Stimulated activated CD4-positive, alpha-beta T cell treated with anti-CD3 and anti-CD28 coated beads, TNF-alpha, amount 100 ng/mL, for 48 hours (primary cell): ENCODE measurements around the gene LMO7.
"Not testable (repeated sequence)": the region's sequence is repeated elsewhere in the genome, so short reads cannot be mapped to it uniquely, and the experiment has no call there.

Source experiments
- DNase-seq, 3 donors: peaks; one replicate each; pipeline ENCODE4 v3.0.0-alpha.2; 2020; ENCODE audit warnings: low read depth in 3 of 3

The LMO7 gene

GRCh38 chr13:75771818-75772217 is 135.7 kb downstream of the LMO7 start:
- DNase-seq: no peak

DNA sequence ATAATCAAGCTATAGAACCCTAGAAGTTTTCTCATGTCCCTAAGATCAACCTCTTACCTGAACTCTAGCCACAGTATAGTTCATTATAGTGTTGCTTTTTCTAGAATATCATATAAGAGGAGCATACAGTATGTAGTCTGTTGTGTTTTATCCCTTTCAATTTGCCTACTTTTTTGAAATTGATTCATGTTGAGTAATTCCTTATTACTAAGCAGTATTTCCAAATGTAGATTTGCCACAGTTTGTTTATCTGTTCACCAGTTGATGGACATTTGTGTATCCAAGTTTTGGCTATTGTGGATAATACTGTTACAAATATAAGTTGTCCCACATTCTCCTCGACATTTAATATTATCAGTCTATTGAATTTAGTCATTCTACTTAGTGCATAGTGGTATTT is 138.0 kb downstream of the LMO7 start:
- no peak for DNase-seq

DNA sequence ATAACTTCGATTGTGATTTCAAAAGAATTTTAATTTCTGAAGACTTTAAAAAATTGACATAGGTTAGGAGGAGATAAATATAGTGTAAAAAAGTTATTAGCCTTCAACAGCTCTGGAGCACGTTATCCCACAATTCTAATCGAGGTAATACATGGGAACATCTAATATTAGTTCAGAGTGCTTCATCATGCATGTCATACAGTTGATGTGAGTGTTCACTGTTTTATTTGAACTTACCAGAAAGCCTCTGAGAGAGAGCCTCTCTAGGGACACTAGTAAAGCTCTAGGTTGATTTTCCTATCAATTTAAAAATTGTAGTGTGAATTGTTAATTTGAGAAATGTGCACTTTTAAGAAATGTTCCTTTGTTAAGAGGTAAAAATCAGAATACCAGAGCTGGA is 140.4 kb downstream of the LMO7 start:
- DNase-seq: no peak

GRCh38 chr13:75779393-75779792 is 143.3 kb downstream of the LMO7 start:
- DNase-seq: no peak

GRCh38 chr13:75780103-75780502 is 144.0 kb downstream of the LMO7 start:
- not testable (repeated sequence) for DNase-seq

DNA sequence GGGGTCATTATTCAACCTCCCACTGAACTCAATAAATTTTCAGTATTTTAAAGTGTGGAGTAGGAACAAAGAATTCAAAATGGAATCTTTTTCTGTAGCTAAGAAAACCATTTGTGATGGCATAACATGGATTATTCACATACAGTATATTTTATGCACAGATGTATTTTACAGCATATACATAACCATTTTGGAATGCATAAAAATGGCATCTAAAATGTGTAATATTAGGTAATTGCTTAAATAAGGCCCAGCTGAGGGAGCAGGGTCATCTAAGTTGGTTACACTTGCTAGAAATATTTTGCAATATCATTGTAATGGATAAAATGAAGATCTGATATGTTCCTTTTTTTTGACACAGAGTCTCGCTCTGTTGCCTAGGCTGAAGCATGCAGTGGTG is 146.9 kb downstream of the LMO7 start:
- DNase-seq: no peak

DNA sequence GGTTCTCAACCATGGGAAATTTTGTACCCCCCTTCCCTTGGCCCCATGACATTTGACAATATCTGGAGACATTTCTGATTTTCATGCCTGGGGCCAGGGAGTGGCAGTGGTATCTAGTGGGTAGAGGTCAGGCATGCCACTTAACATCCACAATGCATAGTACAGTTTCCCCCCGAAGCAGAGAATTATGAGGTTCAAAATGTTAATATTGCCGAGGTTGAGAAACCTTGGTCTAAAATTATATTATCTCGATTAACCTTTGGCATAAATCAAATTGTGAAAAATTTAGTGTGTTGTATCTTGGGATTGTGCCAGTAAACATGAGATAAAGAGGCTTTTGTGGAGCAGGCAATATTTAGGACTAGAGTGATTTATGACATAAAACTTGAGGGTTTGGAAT is 147.9 kb downstream of the LMO7 start:
- no peak for DNase-seq

- no peak for DNase-seq
Measured at GRCh38 chr13:75785130-75785529, 149.0 kb downstream of the LMO7 start.

DNA sequence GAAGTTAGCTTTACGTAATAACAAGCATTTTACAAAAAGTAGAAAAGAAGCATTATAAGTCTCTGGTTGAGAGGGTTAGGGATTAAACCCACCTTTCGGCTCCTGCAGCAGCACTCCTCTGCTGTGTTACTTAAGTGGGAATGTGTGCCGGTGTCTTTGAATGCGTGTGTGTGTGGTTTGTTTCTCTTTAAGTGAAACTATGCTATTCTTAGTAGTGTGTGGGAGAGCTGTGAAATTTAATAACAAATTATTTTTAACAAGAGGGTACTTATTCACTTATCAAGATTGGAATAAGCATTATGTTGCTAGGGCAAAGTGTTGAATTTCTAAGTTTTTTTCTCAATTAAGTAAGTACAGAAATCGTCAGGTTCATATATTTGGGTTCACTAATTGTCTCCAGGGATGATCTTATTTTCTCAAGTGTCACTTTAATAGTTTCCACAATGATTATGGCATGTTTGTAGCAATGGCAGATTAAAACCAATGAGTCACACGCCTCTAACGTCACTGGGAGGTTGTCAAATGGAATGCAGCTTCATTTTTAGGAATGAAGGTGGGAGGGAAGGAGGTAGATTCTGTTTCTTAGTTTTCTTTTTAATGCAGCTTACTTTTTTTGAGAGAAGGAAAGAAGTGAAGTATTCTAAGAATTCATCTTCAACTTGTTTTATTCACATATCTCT is 151.3 kb downstream of the LMO7 start:
- DNase-seq: no peak

DNA sequence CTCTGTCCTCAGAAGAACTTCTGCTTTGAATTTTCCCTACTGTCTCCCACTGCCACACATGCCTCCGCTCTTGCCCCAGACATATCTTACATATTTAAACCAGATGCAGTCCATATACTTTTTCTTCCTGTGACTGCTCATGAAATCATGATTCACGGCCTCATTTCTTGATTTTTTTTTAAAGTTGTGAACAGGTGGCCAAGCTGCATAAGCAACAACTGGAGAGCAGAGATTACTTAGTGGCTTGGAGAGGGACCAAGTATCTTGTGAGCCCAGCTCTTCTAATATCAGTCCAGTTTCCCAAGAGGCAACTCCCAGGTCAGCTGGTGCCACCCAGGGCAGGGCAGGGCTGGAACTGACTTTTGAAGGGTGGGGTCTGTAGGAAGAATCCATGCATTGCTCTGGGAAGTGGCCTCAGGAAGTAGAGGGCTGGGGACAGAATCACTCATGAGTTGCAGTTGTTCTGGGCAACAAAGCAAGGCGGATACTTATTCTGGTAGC is 152.4 kb downstream of the LMO7 start:
- DNase-seq: no peak

DNA sequence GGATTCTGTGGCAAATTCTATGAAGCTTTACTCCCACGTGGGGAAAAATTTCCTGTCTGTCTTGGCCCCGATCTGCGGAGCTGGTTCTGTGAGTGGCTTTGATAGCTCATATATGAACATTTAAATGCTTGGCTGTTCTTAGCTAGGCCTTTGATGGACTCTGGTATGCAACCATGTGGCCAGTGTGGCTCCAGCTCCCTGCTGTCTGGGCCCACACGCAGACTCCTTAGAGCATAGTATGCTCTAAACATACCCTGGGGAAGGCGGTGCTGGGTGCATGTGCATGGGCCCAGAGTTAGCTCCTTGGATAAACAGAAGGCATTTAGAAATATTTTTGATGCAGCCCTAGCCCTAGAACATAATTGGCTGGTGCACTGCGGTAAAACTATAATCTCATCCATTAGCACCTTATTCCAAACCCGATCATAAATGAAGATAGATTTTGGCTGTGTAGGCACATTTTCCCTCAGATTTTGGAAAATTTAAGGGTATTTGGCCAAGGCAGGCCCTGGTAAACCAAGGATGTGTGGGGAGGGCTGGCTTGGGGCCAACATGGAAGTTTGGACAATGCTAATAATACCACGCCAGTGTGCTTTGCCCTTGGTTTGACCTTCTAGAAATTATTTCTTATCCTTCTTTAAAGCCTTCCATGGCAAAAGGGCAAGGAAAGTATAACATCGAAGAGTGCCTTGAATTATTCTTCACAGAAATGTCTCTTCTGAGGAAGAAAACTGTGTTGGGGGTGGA is 153.5 kb downstream of the LMO7 start:
- DNase-seq: no peak

DNA sequence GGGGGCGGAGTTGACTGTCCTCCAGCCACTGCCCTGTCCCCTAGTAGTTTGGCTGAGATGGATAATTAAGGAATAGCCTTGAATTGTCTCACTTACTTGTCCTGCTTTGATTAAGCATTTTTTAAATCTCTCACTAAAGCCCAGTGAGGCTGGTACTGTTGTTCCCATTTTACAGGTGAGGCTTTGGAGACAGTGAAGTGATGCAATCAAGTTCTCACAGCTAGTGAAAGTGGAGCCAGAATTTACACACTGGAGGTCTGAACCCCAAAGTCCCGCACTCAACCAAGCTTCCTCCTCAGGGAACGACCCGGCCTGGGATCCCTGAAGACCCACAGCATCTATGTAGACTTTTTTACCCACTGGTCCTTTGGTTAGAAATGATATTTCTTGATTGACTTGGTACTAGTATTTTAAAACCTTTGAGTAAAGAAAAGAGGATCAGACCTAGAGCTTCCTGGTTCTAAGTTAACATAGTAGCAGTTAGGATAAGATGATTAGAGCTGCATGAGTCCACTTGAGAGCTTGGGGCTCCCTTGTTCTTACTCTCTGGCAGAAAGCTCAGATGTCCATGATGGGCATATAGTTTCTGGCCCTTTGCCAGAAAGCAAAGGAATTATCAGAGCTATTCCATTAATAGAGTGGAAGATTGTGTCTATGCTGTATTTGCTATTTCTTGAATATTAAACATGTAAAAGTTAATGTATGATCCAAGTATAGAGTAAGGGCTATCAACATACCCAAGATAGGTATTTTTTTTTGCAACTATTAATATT is 154.3 kb downstream of the LMO7 start:
- DNase-seq: no peak

GRCh38 chr13:75792526-75793187 is 156.5 kb downstream of the LMO7 start:
- no peak for DNase-seq

DNA sequence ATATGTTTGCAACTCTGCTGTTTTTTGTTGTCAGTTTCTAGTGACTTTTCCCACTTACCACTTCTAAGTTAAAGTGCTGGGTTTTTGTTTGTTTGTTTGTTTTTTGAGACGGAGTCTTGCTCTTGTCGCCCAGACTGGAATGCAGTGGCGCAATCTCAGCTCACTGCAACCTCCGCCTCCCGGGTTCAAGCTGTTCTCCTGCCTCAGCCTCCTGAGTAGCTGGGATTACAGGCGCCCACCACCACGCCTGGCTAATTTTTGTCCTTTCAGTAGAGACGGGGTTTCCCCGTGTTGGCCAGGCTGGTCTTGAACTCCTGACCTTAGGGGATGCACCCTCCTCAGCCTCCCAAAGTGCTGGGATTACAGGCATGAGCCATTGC is 157.0 kb downstream of the LMO7 start:
- DNase-seq: not testable (repeated sequence)

DNA sequence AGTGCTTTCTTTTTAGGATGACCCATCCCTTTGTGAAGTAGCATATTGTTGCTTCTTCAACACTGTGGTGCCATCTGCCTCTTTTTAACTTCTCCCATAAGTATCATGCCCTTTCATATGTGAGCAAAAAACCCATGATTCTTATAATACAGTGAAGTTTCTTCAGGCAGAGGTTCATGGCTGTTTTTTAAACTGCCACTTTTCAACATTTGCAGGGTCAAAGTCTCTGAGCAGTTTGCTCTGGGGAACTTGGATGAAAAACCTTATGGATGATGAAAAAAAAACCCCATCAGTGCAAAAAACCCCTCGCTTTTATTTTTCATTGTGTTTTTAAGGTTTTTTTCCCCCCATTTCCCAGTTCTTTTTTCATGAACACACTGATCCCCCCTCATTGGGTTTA is 158.5 kb downstream of the LMO7 start:
- DNase-seq: no peak

DNA sequence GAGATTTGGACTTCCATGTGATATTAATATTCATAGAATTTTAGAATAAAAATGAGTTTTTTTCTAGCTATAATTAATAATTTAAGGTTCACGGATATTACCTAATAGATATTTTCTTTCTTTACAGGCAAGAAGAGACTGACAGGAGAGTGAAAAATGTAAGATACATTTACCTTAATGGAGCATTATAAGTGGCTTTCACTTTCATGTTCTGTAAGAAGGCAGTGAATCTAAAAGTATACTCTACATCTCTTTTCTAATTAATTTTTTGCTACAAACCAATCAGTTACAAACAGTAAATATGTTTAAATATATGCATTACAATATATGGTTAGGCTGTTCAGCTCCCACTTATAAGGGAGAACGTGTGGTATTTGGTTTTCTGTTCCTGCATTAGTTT is 159.1 kb downstream of the LMO7 start:
- DNase-seq: no peak

DNA sequence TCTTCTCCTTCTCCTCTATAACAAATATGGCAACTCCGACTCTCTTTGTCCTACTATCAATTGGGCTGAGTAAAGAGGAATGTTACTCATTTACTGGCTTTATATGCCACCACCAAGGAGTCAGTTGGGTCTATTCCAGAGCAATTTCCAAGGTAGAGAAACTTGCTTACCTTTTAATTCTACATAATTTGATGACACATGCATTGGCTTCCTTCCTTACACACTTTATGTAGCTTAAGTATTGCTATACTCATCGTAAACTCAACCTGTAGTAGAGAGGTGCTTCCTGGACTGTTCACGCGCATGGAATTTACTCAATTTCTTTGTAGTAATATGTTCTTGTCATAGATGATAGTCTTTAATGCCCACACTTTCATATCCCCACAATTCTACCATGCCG is 160.7 kb downstream of the LMO7 start:
- DNase-seq: no peak

DNA sequence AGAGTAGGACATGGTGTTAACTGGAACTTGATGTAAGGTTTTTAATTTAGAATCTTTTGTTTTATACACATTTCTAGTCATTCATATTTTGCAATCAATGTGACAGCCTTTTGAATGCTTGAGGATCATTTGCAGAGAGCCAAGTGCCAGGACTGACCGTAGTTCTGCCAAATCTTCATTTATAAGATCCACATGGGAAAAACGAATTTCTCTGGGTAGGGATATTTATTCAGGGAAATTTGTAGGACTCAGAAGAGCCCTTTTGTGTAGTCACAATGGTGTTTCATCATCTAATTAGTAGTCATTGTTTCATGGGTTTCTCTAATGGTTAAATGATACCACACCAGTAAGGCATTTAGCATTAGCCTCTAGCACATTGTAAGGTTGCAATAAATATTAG is 161.1 kb downstream of the LMO7 start:
- no peak for DNase-seq

GRCh38 chr13:75797719-75798118 is 161.6 kb downstream of the LMO7 start:
- DNase-seq: no peak

GRCh38 chr13:75798353-75799255 is 162.5 kb downstream of the LMO7 start:
- DNase-seq: peak in 1 of 3 donors; percentile 3

DNA sequence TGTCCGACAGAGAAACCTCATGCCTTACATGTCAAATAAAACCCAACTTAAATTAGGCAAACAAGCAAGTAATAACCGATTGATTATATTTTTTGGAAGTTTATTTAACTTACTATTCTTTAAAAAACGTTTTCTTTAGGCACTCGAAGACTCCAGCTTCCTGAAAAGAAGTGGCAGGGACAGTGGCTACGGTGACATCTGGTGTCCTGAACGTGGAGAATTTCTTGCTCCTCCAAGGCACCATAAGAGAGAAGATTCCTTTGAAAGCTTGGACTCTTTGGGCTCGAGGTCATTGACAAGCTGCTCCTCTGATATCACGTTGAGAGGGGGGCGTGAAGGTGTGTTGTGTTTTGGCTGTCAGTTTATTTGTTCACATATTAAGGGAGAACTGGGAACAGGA is 164.4 kb downstream of the LMO7 start:
- DNase-seq: no peak
